Measurements from ENCODE around the gene ATE1. TPM values are rescaled to one million over a fixed set of nuclear protein-coding genes. Genes with fewer than 3 reads are reported as not detected.

Gene ATE1
- total and polyA plus RNA-seq, 10 of the 15 experiments (the other 5 are each of a cell fraction or from before 2014, with no cell fraction given) = 4.3 to 22.7 (median 15.9) TPM

DNA sequence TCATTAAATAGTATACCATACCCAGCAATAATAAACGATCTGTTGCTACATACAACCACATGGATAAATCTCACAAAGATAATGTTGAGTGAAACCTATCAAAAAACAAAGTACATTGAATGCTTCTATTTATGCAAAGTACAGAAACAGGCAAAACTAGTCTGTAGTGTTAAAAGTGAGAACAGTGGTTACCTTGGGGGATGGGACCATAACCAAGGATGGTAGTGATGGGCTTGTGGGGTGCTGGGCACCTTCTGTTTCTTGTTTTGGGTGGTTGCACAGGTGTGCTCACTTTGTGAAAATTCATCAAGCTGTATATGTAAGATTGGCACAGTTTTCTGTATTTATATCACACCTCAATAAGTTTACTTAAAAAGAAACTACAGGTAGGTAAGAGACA is 105.7 kb downstream of the ATE1 start:
- H3K9ac ChIP-seq (ENCODE audit: control insufficient read depth, insufficient read depth, low read length) = no peak overlapping the region
- FAIRE-seq = peak; percentile 52
- in situ Hi-C loops (cut with MboI) (no loop called here), intact Hi-C loops (cut with micrococcal nuclease; ENCODE audit: unreplicated experiment) (loop anchor here (5.0 kb wide), 1 partner anchor 65 kb away; no protein-coding TSS in a partner anchor)
- peak; percentile 46 for ATAC-seq
- SMC1A ChIA-PET (ENCODE audit: uncharacterized antibody, unreplicated experiment) = interaction anchor here (1.1 to 4.4 kb wide), 3 partner anchors 65 to 106 kb away, joined by 3 to 35 read pairs (median 5); partner anchors contain the start of gene ATE1
- TF ChIP-seq HDAC6 (IDR thresholded peaks at IDR 0.05; ENCODE audit: unreplicated experiment) (no peak), NR2F1 (conservative IDR thresholded peaks at IDR 0.05) (no peak), FOXM1 (IDR thresholded peaks at IDR 0.05; ENCODE audit: low read depth, low read length) (no peak), ZSCAN29 (IDR thresholded peaks at IDR 0.05) (no peak), MXI1 (IDR thresholded peaks at IDR 0.05; ENCODE audit: low read depth, low read length) (no peak), CEBPB (IDR thresholded peaks at IDR 0.05; ENCODE audit: borderline replicate concordance in 1 of 2, low read depth in 2 of 2, low read length in 2 of 2) (no peak), CHD4 (IDR thresholded peaks at IDR 0.05) (no peak), ZNF622 (IDR thresholded peaks at IDR 0.05) (no peak)
- TF ChIP-seq, protein P1, sequence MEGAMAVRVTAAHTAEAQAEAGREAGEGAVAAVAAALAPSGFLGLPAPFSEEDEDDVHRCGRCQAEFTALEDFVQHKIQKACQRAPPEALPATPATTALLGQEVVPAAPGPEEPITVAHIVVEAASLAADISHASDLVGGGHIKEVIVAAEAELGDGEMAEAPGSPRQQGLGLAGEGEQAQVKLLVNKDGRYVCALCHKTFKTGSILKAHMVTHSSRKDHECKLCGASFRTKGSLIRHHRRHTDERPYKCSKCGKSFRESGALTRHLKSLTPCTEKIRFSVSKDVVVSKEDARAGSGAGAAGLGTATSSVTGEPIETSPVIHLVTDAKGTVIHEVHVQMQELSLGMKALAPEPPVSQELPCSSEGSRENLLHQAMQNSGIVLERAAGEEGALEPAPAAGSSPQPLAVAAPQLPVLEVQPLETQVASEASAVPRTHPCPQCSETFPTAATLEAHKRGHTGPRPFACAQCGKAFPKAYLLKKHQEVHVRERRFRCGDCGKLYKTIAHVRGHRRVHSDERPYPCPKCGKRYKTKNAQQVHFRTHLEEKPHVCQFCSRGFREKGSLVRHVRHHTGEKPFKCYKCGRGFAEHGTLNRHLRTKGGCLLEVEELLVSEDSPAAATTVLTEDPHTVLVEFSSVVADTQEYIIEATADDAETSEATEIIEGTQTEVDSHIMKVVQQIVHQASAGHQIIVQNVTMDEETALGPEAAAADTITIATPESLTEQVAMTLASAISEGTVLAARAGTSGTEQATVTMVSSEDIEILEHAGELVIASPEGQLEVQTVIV (IDR thresholded peaks at IDR 0.05; ENCODE audit: borderline replicate concordance, partially characterized antibody) = no peak
- 13% methylated on average over 1 of the region's 1 CpG for WGBS (ENCODE audit: insufficient coverage, insufficient replicate concordance, low lambda C conversion rate, missing lambda C conversion rate)
- H2AFZ ChIP-seq (ENCODE audit: control insufficient read depth, low read depth, low read length) = no peak overlapping the region
- POLR2A ChIA-PET = no interaction called here
- H3K4me3 ChIP-seq = no peak overlapping the region
- DNase-seq (ENCODE audit: low read depth, low spot score) = no peak
- no peak overlapping the region for H3K4me2 ChIP-seq (ENCODE audit: control insufficient read depth, insufficient read depth)
- no peaks in the 10 kb centered on the region for H3K9me3 ChIP-seq (replicated peaks; ENCODE audit: control insufficient read depth, insufficient read depth, low read length)
- H3K27ac ChIP-seq (ENCODE audit: control insufficient read depth, insufficient read depth) = no peak overlapping the region
- no TSS peak for BruUV-seq (replicated peaks)
- no peaks in the 10 kb centered on the region for H3K79me2 ChIP-seq (ENCODE audit: control insufficient read depth, insufficient read depth, low read length)
- H3K4me1 ChIP-seq (ENCODE audit: control insufficient read depth, insufficient read depth, low read length) = peaks cover 5% of the 10 kb centered on the region
- H3K36me3 ChIP-seq (ENCODE audit: control insufficient read depth in 2 of 2, insufficient read depth in 2 of 2, low read length in 1 of 2) = no peaks in the 10 kb centered on the region
- CTCF ChIA-PET = interaction anchor here (2.1 to 7.6 kb wide), 4 partner anchors 11 to 77 kb away, joined by 12 to 81 read pairs (median 36); no protein-coding TSS in a partner anchor
- H4K20me1 ChIP-seq (ENCODE audit: control insufficient read depth, insufficient read depth) = no peaks in the 10 kb centered on the region
- no peaks in the 10 kb centered on the region for H3K27me3 ChIP-seq (replicated peaks in 1 of 2; ENCODE audit: control insufficient read depth in 2 of 2, insufficient read depth in 2 of 2, low read length in 1 of 2)
- RAD21 ChIA-PET (ENCODE audit: unreplicated experiment) = interaction anchor here (3.0 kb wide), 1 partner anchor 59 kb away, joined by 14 read pairs; no protein-coding TSS in a partner anchor

Measured in GM12878 (cell line).